Measurements from ENCODE around the gene EGLN1.

GRCh38 chr1:231419147-231419546 is 2.9 kb downstream of the EGLN1 start:
- TF ChIP-seq CTCF (IDR thresholded peaks at IDR 0.05) (no peak), SIN3A (IDR thresholded peaks at IDR 0.05; ENCODE audit: borderline replicate concordance, insufficient read depth, low read depth, low read length) (no peak), POLR2AphosphoS5 (IDR thresholded peaks at IDR 0.05; ENCODE audit: low read depth, low read length) (no peak), REST (IDR thresholded peaks at IDR 0.05; ENCODE audit: insufficient read depth in 1 of 2, low read depth in 2 of 2, low read length in 1 of 2) (no peak), TCF7L2 (IDR thresholded peaks at IDR 0.05; ENCODE audit: low read depth, low read length) (no peak)
